Measurements from ENCODE around the gene MCCC1.
"Not testable (repeated sequence)": the region's sequence is repeated elsewhere in the genome, so short reads cannot be mapped to it uniquely, and the experiment has no call there.

Gene MCCC1

DNA sequence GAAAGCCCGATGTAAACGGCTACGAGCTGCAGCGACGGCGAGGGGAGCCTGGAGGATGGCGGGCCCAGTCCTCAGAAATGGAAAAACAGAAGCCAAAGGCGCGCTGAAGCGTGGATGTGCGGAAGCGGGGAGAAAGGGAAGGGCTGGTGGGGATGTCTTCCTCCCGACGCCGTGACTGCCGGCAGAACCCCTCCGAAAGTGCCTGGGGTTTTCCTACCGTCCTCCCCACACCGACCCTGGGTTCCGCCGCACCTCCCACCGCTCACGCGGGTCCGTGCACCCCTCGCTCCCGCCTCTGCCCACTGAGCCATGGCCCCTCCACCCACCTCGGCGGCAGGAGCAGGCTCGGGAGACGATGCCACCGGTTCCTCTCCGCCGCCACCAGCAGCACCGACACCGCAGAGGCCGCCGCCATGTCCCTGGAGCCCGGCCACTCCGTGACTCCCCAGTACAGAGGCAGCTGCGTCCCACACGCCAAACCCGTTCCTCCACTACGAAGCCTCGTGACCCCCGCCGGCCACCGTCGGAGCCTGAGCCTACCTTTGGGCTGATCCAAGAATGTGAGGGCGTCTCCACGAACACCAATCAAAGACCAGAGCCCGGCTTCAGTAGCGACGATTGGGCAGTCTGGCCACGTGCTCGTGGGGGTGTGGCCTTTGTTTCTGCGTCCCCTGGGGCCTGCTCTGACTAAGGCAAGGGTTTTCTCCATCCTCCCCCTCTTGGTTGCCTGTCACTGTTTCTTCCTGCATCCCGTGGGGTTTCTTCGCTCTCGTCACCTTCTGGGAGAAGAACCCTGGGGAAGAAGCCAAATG is at the start of gene MCCC1:
Gene MCCC1, minus strand, starts transcription at position 471 of the 812 bp plus-strand sequence. Its CDS starts 56 bp downstream, at position 415.
- peak; percentile 87 to 91 for DNase-seq (ENCODE audit: low read depth in 2 of 2)

DNA sequence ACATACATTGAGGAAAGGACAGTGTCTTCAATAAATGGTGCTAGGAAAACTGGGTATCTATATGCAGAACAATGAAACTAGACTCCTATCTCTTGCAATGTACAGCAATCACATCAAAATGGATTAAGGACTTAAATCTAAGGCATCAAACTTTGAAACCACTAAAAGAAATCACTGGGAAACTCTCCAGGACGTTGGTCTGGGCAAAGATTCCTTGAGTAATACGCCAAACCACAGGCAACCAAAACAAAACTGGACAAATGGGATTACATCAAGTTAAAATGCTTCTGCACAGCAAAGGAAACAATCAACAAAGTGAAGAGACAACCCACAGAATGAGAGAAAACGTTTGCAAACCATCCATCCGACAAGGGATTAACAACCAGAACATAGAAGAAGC is 48.8 kb upstream of the MCCC1 start:
- DNase-seq (ENCODE audit: low read depth in 2 of 2): no peak

DNA sequence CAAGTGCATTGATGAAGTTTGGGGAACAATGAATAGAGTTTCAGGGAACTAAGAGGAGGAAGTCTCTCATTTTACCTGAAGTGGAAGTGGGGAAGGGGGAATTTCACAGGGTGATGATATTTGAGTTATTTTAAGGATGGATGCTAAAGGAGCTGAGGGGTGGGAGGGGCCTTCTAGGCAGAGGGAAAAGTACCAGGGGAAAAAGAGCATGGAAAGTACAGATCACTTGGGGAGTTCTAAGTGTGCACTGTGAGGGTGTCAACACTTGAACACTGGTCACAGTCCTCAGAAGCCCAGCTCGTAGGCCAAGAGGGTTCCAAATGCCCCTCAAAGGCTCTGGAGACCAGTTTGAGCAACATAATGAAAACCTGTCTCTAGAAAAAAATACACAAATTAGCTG is 45.1 kb upstream of the MCCC1 start:
- no peak for DNase-seq (ENCODE audit: low read depth in 2 of 2)

DNA sequence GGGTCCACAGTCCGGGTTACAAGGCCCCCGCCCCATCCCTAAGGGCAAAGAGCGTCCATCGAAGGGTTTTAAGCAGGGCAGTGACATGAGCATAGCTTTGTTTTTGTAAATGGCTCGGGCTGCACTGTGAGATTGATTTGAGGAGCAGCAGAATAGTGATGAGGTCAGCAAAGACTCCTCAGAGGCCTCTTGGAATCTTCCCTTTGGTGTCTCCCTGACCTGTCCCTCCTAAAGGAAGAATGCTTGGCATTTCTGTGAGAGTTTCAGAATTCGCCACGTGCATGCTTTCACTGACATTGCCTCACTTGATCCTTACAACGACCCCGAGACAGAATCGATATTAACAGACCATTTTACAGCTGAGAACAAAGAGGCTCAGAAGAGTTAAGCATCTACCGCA is 42.9 kb upstream of the MCCC1 start:
- no peak for DNase-seq (ENCODE audit: low read depth in 2 of 2)

DNA sequence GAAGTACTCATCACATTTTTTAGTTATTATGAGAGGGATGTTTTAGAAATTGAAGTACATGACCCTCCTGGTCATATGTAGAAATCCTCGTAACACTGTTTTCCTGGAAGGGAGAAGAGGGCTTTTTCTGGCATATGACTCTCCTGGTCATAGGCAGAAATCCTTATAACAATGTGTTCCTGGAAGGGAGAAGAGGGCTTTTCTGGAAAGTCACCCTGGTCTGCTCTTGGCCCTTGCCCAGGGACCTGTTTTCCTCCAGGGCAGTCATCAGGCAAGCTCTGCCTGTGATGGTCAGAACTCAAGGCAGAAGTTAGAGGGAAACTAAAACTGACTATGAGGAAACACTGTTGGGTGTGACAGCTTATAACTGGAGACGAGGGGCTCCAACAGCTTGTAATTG is 35.5 kb upstream of the MCCC1 start:
- DNase-seq (ENCODE audit: low read depth in 2 of 2): no peak

DNA sequence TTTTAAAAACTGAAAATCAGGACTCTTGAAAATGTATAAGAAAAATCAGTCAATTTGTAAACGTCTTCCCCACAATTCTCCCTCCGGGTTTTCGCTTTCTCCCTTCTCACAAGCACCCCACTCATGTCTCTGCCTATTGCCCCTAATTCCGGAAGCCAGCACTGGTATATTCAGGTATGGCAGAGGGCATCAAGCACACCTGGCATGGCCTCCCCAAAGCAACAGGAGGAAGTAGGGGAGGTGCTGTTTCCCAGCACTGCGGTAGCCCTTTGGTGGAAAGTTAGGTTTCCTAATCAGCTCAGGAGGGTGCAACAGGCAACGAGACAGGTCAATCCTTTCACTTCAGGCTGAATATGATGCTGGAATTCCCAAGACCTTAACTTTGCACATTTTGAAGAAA is 33.1 kb upstream of the MCCC1 start:
- DNase-seq (ENCODE audit: low read depth in 2 of 2): no peak

DNA sequence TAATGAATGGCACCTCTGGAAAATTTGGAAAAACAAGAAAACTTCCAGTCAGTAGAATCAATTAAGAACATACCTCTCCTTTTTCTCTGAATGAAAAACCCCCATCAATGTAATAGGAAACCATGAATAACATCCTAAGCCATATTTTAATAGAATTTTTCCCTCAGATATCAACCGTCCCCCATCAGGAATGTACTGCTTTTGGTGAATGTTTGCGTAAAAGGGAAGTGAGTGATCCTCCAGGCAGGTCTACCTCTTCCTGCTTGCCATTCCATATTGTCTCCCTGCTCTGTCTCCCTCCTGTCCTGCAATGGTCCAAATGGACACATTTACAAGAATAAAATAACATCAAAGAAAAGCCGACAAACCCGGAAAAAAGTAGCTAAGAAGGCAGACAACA is 32.4 kb upstream of the MCCC1 start:
- no peak for DNase-seq (ENCODE audit: low read depth in 2 of 2)

DNA sequence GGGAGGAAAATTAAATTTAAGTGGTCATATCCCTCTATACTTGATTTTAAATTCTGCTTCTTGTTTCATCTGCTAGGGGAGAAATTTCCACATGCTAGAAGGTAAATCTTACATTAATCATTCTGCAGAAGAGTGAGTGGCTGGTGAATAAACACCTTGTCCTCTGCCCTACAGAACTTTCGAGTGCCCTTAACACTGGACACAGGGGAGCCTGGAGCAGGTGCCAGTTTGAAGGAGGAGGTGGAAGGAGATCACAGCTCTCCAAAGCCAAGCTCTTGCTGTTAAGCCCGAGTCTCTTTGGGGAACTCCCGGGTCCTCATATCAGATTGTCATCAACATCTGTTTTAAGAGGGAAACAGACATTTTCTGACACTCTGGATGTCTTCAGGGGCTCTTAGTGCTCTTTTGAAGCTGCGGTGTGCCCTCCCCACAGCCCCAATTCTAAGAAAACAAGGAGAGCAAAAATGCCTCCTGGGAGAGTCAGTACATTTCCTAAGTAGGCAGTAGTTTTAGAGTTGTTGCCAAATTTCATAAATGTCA is 32.0 kb upstream of the MCCC1 start:
- no peak for DNase-seq (ENCODE audit: low read depth in 2 of 2)

DNA sequence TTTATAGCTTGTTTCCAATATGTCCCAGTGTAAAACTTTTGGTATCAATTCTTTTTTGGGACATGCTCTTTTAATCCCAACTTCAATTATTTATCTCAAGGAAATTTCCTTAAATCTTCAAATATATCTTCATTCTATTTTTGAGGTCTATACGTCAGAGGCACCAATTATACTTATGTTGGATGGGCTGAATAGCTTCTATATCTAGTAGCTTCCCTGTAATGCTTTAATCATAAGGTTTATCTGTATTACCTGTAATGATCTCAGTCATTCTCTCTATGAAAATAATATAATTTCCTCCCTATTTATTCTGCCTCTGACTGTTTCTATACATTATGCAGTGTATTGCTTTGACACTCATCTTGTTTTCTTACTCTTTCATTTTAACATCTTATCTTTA is 29.9 kb upstream of the MCCC1 start:
- DNase-seq (ENCODE audit: low read depth in 2 of 2): no peak

DNA sequence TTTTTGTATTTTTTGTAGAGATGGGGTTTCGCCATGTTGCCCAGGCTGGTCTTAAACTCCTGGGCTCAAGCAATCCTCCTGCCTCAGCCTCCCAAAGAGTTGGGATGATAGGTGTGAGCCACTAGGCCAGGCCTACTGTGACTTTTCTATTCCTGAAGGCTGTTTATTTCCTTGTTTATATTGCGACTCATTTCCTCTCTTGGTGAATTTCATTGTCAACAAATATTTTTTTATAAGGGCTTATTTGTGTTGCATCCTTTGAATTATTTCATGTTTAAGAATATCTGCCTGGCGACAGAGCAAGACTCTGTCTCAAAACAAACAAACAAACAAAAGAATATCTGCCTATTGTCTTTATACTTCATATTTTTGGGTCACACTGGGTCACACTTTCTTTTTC is 29.4 kb upstream of the MCCC1 start:
- DNase-seq (ENCODE audit: low read depth in 2 of 2): no peak

DNA sequence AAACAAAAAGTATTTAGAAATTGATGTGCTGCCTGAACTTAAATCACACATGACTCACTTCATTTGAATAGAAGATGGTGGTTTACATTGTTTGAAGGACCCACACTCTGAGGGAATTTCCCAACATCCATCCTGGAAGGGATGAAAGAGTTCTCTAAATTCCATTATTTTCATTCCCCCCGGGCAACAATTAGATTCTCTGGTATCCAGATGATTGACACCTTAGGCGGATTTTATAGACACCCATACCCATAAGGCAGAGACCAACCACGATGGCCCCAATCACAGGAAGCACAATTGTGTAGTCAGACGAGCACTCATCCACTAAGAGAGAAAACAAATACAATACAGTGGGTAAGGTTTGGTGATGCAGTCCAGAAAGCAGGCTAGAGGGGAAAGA is 24.6 kb upstream of the MCCC1 start:
- no peak for DNase-seq (ENCODE audit: low read depth in 2 of 2)

DNA sequence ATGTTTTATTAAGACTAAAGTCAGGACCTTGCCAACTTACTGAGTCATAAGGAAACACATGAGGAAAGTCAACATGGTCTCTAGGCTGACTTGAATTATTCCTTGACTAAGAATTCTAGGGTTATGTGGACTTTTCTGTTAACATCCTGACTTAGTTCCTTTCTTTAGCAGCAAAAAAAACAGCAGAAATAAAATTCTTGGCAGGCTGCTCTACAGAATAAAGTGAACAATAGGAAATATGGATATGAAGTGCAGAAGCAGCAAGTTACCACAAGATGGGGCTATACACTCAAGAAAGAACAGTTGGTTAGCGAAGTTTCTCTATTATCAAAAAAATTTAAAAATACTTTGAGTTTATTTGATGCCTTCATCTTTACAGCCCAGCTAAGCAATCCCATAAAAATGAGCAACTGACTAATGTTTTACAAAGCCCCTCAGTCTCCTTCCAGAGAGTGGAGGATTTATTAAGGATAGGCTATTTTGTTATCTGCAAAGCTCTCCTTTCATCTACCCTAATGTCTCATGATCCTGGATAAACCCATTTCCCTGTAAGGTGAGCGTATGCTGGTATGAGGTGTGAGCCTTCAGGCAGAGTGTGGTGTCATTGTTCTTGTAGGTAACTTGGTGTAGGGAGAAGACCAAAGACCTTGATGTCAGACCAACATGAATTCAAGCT is 23.1 kb upstream of the MCCC1 start:
- no peak for DNase-seq (ENCODE audit: low read depth in 2 of 2)

DNA sequence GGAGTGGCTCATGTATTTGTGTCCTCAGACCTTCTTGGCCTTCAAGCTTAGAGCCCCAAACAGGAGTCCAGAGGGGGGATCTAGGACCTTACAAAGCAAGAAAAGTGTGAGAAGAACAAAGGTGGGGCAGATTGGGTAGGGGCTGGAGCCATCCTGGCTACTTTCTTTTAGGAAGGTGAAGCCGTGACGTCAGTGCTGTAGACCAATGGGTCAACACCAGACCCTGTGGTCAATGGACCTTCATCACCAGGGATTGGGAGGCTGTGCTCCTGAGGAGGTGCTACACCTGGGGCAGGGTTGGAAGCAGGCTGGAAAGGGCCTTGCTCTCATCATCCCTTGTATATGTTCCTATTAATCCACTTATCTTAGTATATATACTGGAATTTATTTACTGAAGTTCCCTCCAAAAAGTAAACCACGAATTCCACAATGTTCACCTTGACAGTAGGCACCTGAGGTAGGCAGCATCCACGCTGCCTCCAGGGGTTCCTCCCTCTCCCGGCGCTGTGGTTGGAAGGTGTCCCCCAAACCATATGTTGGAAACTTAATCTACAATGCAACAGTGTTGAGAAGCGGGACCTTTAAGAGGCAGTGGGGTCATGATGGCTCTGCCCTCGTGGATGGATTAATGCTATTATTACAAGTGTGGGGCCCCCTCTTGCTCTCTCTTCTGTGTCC is 21.4 kb upstream of the MCCC1 start:
- no peak for DNase-seq (ENCODE audit: low read depth in 2 of 2)

DNA sequence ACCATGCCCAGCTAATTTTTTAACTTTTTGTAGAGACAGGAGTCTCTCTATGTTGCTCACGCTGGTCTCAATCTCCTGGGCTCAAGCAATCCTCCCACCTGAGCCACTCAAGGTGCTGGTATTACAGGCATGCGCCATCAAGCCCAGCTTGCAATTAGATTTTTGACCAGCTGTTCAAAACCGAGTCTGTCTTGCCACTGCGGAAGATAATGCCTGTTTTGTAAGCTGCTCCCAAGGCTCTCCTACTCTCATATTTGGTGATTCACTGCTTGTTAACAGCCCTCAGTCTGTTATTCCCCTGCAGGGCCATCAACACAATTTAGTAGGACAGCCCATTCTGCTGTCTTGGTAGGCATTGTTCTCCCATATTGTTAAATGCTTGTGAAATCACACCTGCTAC is 17.8 kb upstream of the MCCC1 start:
- DNase-seq (ENCODE audit: low read depth in 2 of 2): no peak

DNA sequence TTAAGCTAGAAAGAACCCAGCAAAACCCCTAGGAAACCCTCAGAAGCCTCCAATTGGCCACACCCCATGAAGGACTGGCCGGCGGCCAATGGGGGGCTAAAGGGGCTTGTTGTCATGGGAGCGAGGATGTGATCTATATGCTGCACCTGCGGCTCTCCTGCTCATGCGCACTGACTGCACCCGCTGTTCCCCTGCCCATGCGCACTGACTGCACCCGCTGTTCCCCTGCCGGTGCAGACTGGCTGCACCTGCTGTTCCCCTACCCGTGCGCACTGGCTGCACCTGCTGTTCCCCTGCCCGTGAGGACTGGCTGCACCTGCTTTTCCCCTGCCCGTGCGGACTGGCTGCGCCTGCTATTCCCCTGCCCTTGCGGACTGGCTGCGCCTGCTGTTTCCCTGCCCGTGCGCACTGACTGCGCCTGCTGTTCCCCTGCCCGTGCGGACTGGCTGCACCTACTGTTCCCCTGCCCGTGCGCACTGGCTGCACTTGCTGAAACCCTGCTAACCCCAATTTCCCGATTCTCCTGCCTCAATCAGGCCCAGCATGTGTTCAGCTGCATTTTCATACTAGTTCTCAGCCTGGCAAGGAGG is 16.8 kb upstream of the MCCC1 start:
- DNase-seq (ENCODE audit: low read depth in 2 of 2): peak in 1 of 2 donors; percentile 21

DNA sequence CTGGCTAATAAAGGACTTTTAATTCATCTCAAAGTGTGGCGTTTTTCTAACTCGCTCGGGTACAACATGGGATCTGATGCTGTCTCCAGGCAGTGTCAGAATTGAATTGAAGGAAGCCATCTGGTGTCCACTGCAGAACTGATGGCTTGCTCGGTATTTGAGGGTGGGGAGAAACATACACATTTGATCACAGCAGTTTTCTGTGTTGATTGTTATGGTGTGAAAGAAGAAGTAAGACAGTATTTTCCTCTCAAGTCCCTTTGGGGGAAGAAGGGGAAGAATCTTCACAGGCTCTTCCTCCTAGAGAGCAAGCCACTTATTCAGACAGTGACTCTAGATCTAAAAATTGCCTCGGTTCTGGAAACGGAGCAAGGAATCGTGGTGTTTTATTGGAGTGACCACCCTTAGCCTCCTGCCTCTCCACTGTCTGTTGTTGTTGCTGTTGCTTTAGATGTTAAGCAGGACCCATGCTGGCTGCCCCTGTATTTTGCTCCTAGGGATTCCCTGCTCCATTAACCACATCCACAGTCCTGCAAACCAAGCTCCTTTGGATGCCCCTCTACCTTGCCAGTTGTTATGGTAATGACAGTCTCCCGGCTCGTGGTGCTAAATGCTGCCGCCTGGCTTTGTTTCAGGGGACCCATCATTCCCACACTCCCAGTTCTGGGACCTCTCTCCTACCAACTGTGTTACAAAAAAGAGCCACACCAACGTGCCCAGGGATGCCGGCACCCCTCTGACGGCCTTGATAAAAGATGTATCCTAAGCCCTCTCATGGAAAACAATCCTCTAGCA is 15.3 kb upstream of the MCCC1 start:
- DNase-seq (ENCODE audit: low read depth in 2 of 2): no peak

DNA sequence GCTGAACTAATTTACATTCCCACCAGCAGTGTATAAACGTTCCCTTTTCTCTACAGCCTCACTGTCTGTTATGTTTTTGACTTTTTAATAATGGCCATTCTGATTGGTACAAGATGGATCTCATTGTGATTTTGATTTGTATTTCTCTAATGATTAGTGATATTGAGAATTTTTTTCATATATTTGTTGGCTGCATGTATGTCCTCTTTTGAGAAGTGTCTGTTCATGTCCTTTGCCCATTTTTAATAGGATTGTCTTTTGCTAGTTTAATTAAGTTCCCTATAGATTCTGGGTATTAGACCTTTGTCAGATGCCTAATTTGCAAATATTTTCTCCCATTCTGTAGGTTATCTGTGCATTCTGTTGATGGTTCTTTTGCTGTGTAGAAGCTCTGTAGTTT is 10.6 kb upstream of the MCCC1 start:
- DNase-seq (ENCODE audit: low read depth in 2 of 2): not testable (repeated sequence)

DNA sequence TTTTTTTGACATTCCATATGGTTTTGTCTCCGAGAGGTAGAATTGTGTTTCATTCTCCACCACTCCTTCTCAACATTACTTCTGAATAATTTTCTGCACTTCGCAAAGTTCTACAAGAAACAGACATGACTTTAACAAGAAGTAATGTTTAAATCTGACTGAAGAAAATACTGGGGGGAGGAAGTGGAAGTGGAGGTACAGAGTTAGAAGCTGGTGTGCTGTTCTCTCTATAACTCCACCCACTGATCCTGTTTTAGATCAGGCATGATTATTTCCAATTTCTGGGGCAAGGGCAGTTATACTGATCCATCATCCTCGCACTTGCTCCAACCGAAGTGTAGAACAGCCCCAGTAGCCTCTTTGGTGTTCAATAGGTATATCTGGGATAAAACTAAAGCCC is 9.2 kb upstream of the MCCC1 start:
- DNase-seq (ENCODE audit: low read depth in 2 of 2): no peak

DNA sequence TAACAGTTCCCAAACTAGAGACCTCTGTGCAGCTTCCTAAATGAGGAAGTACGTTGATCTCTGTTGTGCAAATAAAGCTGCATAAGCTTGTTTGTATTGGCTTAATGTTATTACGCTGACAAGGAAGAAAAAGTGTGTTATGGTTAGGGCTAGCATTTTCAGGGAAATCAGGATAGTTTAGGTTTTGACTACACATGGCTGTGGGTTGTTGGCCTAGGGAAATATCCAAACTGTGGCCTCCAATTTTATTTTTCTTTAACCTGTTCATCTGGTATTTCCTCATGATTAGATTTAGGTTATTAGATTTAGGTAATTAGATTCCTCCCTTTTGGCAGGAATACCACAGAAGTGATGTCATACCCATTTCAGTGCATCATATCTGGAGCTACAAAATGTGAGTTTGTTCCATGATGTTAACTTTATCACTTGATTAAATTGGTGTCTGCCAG is 8.7 kb upstream of the MCCC1 start:
- no peak for DNase-seq (ENCODE audit: low read depth in 2 of 2)

DNA sequence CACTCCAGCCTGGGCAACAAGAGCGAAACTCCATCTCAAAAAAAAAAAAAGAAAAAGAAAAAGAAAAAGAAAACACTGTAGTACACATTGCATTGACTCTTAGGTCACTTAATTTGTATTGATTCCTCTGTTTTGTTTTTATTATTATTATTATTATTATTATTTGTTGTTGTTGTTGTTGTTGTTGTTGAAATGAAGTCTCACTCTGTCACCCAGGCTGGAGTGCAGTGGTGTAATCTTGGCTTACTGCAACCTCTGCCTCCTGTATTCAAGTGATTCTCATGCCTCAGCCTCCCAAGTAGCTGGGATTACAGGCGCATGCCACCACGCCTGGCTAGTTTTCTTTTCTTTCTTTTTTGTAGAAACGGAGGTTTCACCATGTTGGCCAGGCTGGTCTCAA is 8.1 kb upstream of the MCCC1 start:
- DNase-seq (ENCODE audit: low read depth in 2 of 2): not testable (repeated sequence)

DNA sequence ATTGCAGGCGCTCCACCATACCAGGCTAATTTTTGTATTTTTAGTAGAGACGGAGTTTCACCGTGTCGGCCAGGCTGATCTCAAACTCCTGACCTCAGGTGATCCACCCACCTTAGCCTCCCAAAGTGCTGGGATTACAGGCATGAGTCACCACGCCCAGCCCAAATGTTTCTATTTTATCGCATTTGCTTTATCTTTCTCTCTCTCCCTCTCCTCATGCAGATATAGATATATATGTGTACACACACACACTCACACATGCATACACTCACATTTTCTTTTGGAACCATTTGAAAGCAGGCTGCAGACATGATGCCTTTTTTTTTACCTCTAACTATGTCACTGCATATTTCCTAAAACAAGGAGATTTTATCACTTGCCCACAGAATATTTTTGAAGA is 7.3 kb upstream of the MCCC1 start:
- no peak for DNase-seq (ENCODE audit: low read depth in 2 of 2)
